Esophagus (tissue), 2 donors: ENCODE data around the gene PSMG1. TPM values are rescaled to one million over a fixed set of nuclear protein-coding genes. Genes with fewer than 3 reads are reported as not detected.

Experiments
- H3K27ac ChIP-seq, 2 donors: one replicate each; pipeline ENCODE4 v1.5.1; 2013; ENCODE audit warnings: low read depth in 2 of 2, mild to moderate bottlenecking in 2 of 2, inconsistent platforms in 1 of 2, low read length in 1 of 2, moderate library complexity in 1 of 2
- H3K27me3 ChIP-seq, 2 donors: one replicate each; pipeline ENCODE4 v1.6.1; 2013; ENCODE audit warnings: low read length in 2 of 2, control low read depth in 1 of 2, mild to moderate bottlenecking in 1 of 2; ENCODE audit not compliant: insufficient read depth in 2 of 2, control insufficient read depth in 1 of 2
- H3K36me3 ChIP-seq, 2 donors: one replicate each; pipeline ENCODE4 v1.6.1; 2013; ENCODE audit warnings: low read length in 1 of 2; ENCODE audit not compliant: control insufficient read depth in 2 of 2, insufficient read depth in 2 of 2
- H3K4me1 ChIP-seq, 2 donors: one replicate each; pipeline ENCODE4 v1.6.1; 2013; ENCODE audit warnings: low read length in 1 of 2; ENCODE audit not compliant: control insufficient read depth in 2 of 2, insufficient read depth in 2 of 2
- H3K4me3 ChIP-seq, 2 donors: one replicate each; pipeline ENCODE4 v1.5.1; 2013; ENCODE audit warnings: low read length in 2 of 2, mild to moderate bottlenecking in 2 of 2, low read depth in 1 of 2, moderate library complexity in 1 of 2
- H3K9me3 ChIP-seq, 2 donors: one replicate each; pipeline ENCODE4 v1.6.1; 2013; ENCODE audit warnings: mild to moderate bottlenecking in 2 of 2, low read depth in 1 of 2, low read length in 1 of 2, moderate library complexity in 1 of 2; ENCODE audit not compliant: control insufficient read depth in 2 of 2, insufficient read depth in 1 of 2
- WGBS, 2 donors: extraction: QIAGEN DNeasy Blood & Tissue Kit; methylation state at CpG; one replicate each; pipeline ENCODE4 v1.1.7; 2013; 5-methylcytosine and 5-hydroxymethylcytosine counted together
- polyA plus RNA-seq, 2 donors: library from polyadenylated mRNA; stranded (reverse); fragments of 200-250 nt; gene quantifications; one replicate each; pipeline ENCODE4 v1.2.3, GENCODE V29; 2013
- donor health status: healthy with polysubstance abuse.
- donor health status: Bipolar disorder and iron deficiency.

The PSMG1 gene
- polyA plus RNA-seq, 2 donors, result 48.2 to 54.1 TPM

DNA sequence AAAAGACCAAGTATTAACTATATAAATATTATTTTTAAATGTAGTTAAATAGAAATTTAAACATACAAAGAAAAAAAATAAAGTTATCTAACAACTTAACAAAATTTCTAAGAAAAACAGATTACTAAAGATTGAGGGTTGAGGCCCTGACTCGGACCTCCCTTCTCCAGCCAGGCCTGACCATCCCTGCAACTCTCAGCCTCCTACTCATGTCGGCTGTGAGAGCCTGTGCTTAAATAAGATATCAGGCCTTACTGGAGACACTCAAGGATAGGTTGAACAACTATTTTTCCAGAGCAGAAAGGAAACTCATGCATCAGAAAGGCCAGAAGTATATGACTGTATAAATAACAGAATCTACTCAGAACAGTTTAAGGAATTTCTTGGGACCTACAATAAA, 33.0 kb upstream of the PSMG1 start:
- H3K4me1 ChIP-seq, result no peaks in the 10 kb centered on the region
- H3K4me3 ChIP-seq, result no peak overlapping the region
- WGBS, 2 donors, result 84 to 95% methylated on average over 2 of the region's 2 CpGs
- H3K36me3 ChIP-seq, result peaks cover 3 to 4% of the 10 kb centered on the region in 2 donors
- no peaks in the 10 kb centered on the region for H3K27me3 ChIP-seq
- no peaks in the 10 kb centered on the region for H3K9me3 ChIP-seq
- no peak overlapping the region for H3K27ac ChIP-seq

DNA sequence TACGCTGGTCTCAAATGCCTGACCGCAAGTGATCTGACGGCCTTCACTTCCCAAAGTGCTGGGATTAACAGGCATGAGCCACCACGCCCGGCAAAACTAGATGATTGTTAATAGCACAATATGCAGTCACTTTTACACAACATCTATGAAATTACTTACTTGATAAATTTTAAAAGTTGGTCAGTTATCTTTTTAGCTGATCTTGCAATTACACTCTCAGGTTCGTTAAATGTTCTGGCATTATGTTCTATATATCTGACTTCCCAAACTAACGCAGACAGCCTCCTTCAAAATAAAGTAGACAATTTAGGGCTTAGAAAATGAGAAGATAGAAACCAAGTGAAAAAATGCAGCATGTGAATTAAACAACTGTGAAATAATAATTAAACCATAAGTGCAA, 31.8 kb upstream of the PSMG1 start:
- H3K4me1 ChIP-seq, result no peaks in the 10 kb centered on the region
- WGBS, 2 donors, result 96% methylated on average over 7 of the region's 7 CpGs
- no peak overlapping the region for H3K27ac ChIP-seq
- no peaks in the 10 kb centered on the region for H3K27me3 ChIP-seq
- no peaks in the 10 kb centered on the region for H3K9me3 ChIP-seq
- H3K36me3 ChIP-seq, result peaks cover 3 to 4% of the 10 kb centered on the region in 2 donors
- no peak overlapping the region for H3K4me3 ChIP-seq

DNA sequence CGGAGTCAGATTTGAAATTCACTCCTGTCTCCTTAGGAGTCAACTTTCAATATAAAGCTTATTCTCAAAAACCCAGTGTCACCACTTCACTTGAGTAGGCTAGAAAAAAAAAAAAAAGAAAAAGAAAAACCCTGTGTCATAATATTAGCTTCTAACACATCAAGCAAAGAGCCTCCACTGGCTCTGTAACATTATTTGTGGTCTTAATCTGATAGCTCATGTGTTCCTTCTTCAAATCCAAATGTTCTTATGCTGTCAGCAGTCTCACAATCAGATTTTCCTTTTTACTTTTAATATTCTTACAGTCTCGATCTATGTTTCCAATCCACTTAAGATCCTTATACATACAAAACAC, 26.1 kb upstream of the PSMG1 start:
- no peak overlapping the region for H3K27ac ChIP-seq
- peaks cover 5 to 10% of the 10 kb centered on the region in 2 donors for H3K36me3 ChIP-seq
- 78 to 91% methylated on average over 2 of the region's 2 CpGs for WGBS, 2 donors
- no peak overlapping the region for H3K4me3 ChIP-seq
- H3K27me3 ChIP-seq, result no peaks in the 10 kb centered on the region
- H3K9me3 ChIP-seq, result no peaks in the 10 kb centered on the region
- no peaks in the 10 kb centered on the region for H3K4me1 ChIP-seq

GRCh38 chr21:39208624-39209333, 25.5 kb upstream of the PSMG1 start:
- peaks cover 5 to 10% of the 10 kb centered on the region in 2 donors for H3K36me3 ChIP-seq
- H3K27me3 ChIP-seq, result no peaks in the 10 kb centered on the region
- 94 to 95% methylated on average over 6 of the region's 6 CpGs for WGBS, 2 donors
- no peaks in the 10 kb centered on the region for H3K4me1 ChIP-seq
- H3K9me3 ChIP-seq, result no peaks in the 10 kb centered on the region
- H3K27ac ChIP-seq, result no peak overlapping the region
- H3K4me3 ChIP-seq, result no peak overlapping the region

DNA sequence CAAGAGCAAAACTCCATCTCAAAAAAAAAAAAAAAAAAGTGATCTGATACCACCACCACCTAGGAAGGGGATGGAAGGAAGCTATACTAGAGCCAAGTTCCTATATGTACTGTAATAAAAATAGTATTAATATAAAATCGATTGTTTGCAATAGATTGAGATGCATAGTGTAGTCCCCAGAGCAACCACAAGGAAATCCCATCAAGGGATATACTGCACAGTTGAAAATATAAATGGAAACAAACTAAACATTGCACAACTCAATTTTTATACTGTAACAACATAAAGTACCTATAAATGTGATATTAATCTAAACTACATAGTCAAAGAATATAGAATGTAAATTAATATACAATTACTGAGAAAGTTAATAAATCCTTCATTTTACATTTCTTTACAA, 20.9 kb upstream of the PSMG1 start:
- no peak overlapping the region for H3K4me3 ChIP-seq
- H3K27me3 ChIP-seq, result no peaks in the 10 kb centered on the region
- H3K9me3 ChIP-seq, result no peaks in the 10 kb centered on the region
- 85 to 97% methylated on average over 1 of the region's 1 CpG for WGBS, 2 donors
- H3K4me1 ChIP-seq, result no peaks in the 10 kb centered on the region
- H3K36me3 ChIP-seq, result peaks cover 5 to 10% of the 10 kb centered on the region in 2 donors
- H3K27ac ChIP-seq, result no peak overlapping the region

DNA sequence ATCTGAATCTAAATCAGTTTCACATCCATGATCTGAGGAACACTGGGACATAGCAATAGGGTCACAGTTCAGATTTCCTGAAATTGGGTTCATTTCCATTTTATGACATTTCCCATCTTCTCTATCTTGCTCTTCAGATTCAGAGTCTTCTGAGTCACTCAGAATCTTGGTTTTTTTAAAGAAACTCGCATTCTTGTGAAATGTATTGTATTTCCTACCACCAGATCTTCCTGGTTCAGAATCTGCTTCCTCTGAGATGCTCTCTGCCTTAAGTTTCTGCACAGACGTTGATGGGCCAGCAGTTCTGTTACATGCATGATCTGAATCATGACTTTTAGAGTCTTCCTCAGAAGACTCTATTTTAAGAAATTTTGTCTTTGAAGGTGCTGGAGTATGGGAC, 15.5 kb upstream of the PSMG1 start:
- H3K27ac ChIP-seq, result no peak overlapping the region
- no peaks in the 10 kb centered on the region for H3K9me3 ChIP-seq
- H3K4me1 ChIP-seq, result no peaks in the 10 kb centered on the region
- H3K36me3 ChIP-seq, result peaks cover 5% of the 10 kb centered on the region in 2 donors
- WGBS, 2 donors, result 75 to 83% methylated on average over 2 of the region's 2 CpGs
- no peaks in the 10 kb centered on the region for H3K27me3 ChIP-seq
- H3K4me3 ChIP-seq, result no peak overlapping the region

DNA sequence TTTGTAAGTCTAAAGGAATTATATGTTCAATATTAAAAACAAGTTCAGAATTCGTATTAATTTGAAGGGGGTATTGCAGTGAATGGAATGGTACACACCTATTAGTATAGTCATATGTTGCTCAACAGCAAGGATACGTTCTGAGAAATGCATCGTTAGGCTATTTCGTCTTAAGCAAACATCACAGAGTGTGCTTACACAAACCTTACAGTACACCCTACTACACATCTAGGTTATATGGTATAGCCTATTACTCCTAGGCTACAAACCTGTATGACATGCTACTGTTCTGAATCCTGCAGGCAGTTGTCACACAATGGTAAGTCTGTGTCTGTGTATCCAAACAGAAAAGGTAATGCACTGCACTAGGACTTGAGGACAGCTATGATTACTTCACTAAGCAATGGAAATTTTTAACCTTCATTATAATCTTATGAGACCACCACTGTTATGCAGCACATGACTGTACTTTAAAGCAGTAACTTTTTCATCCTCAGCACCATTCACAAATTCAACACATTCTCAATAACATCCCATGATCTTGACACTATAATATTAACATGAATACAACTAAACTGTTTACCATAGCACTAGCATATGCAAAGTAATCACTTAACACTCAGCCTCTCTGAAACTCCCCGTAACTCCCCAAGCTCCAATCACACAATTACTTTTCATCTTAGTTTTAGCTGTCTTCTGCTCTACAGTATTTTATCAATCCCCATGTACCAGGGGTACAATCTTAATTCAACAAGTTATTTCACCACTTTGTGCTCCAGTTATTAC, 14.4 kb upstream of the PSMG1 start:
- H3K9me3 ChIP-seq, result no peaks in the 10 kb centered on the region
- H3K27ac ChIP-seq, result no peak overlapping the region
- H3K4me1 ChIP-seq, result no peaks in the 10 kb centered on the region
- H3K4me3 ChIP-seq, result no peak overlapping the region
- WGBS, 2 donors, result 74 to 83% methylated on average over 5 of the region's 5 CpGs
- H3K36me3 ChIP-seq, result peaks cover 5% of the 10 kb centered on the region in 2 donors
- no peaks in the 10 kb centered on the region for H3K27me3 ChIP-seq

DNA sequence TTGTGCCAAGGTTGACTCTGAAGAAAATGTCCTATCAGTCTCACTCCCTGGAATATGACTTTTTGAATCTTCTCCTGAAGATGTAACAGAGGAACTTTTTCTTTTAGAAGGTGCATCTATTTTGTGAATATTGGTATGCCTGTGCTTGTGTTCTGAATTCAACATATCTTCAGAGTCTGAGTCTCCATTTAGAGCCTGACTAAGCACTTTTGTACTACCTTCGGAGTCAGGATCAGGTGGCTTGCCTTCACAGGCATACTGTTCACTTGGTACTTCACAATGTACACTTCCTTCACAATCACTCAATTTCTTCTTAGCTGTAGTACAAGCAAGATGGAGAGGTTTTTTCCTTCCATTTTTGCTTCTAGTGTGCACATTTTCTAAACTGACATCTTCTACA, 13.6 kb upstream of the PSMG1 start:
- H3K4me1 ChIP-seq, result no peaks in the 10 kb centered on the region
- H3K27ac ChIP-seq, result no peak overlapping the region
- H3K27me3 ChIP-seq, result no peaks in the 10 kb centered on the region
- H3K9me3 ChIP-seq, result no peaks in the 10 kb centered on the region
- peaks cover 5% of the 10 kb centered on the region in 2 donors for H3K36me3 ChIP-seq
- no peak overlapping the region for H3K4me3 ChIP-seq
- 96 to 100% methylated on average over 1 of the region's 1 CpG for WGBS, 2 donors

DNA sequence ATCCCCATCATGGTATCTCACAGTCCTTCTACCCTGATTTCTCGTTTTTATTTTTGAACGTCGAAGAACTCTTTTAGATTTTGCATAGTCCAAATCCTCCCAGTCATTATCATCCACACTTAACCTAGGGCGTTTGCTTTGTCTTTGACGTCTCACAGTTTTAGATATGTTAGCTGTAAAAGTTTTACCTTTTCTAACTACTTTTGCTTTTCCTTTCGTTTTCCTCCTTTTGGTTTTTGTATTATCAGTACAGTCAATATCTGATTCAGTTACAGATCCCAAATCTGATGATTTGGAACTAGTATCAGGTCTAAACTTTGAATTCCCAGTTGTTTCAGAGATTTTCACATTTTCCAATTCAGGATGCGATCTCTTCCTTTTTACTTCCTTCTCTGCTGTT, 13.1 kb upstream of the PSMG1 start:
- Histone ChIP-seq H3K4me3 (no peak overlapping the region), H3K9me3 (no peaks in the 10 kb centered on the region), H3K27ac (no peak overlapping the region), H3K4me1 (no peaks in the 10 kb centered on the region), H3K36me3 (peaks cover 5% of the 10 kb centered on the region in 2 donors), H3K27me3 (no peaks in the 10 kb centered on the region)
- 81 to 85% methylated on average over 7 of the region's 7 CpGs for WGBS, 2 donors

GRCh38 chr21:39193380-39193779, 10.1 kb upstream of the PSMG1 start:
- Histone ChIP-seq H3K27me3 (no peaks in the 10 kb centered on the region), H3K9me3 (no peaks in the 10 kb centered on the region), H3K4me1 (no peaks in the 10 kb centered on the region), H3K27ac (no peak overlapping the region), H3K36me3 (peaks cover 5% of the 10 kb centered on the region in 2 donors), H3K4me3 (no peak overlapping the region)
- 78 to 90% methylated on average over 1 of the region's 1 CpG for WGBS, 2 donors
